GM23338 (cell line): ENCODE results near the gene CIART. TPM values are rescaled to one million over a fixed set of nuclear protein-coding genes. Genes with fewer than 3 reads are reported as not detected.

ENCODE experiments used
- ATAC-seq: fragments of 200-7000 bp; cut with Tn5 transposase; 3 replicates; pipeline ENCODE4 v1.9.1; 2020
- DNase-seq: peaks from one replicate; pipeline ENCODE4 v3.0.0-alpha.2; 2015; ENCODE audit warnings: low spot score
- H2AFZ ChIP-seq: fragments of 200-600 bp; sonication (generic); 2 replicates; pipeline ENCODE4 v1.8.0; 2016; ENCODE audit warnings: antibody characterized with exemption, mild to moderate bottlenecking, moderate library complexity
- H3F3A ChIP-seq: fragments of 200-600 bp; sonication (generic); replicated peaks from 2 replicates; pipeline ENCODE4 v1.8.0; 2017; ENCODE audit warnings: antibody characterized with exemption, mixed run types, low read depth
- H3K27ac ChIP-seq: fragments of 200-600 bp; sonication (generic); 2 replicates; pipeline ENCODE4 v1.6.1; 2016; ENCODE audit warnings: low read depth
- H3K27me3 ChIP-seq: fragments of 200-600 bp; sonication (generic); 2 replicates; pipeline ENCODE4 v1.8.0; 2016; ENCODE audit warnings: mild to moderate bottlenecking, mixed run types, moderate library complexity; ENCODE audit not compliant: insufficient read depth
- H3K36me3 ChIP-seq: fragments of 200-600 bp; sonication (generic); 2 replicates; pipeline ENCODE4 v1.8.0; 2016; ENCODE audit warnings: mild to moderate bottlenecking; ENCODE audit not compliant: insufficient read depth
- H3K4me1 ChIP-seq: fragments of 200-600 bp; sonication (generic); 2 replicates; pipeline ENCODE4 v1.8.0; 2016; ENCODE audit warnings: mild to moderate bottlenecking, moderate library complexity; ENCODE audit not compliant: insufficient read depth
- H3K4me2 ChIP-seq: fragments of 200-600 bp; sonication (generic); 2 replicates; pipeline ENCODE4 v1.7.1; 2017; ENCODE audit warnings: mixed run types
- H3K4me3 ChIP-seq: fragments of 200-600 bp; sonication (generic); 2 replicates; pipeline ENCODE4 v1.6.1; 2016; ENCODE audit warnings: mixed run types
- H3K79me2 ChIP-seq: fragments of 200-600 bp; sonication (generic); replicated peaks from 2 replicates; pipeline ENCODE4 v1.8.0; 2017; ENCODE audit warnings: mild to moderate bottlenecking; ENCODE audit not compliant: insufficient read depth
- H3K9me2 ChIP-seq: fragments of 200-600 bp; sonication (generic); 2 replicates; pipeline ENCODE4 v1.8.0; 2017; ENCODE audit not compliant: insufficient read depth
- H4K20me1 ChIP-seq: fragments of 200-600 bp; sonication (generic); replicated peaks from 2 replicates; pipeline ENCODE4 v1.8.0; 2017; ENCODE audit warnings: mild to moderate bottlenecking; ENCODE audit not compliant: insufficient read depth
- H3K27ac Mint-ChIP-seq: 2 replicates; pipeline ENCODE4 v1.8.0; 2020; ENCODE audit warnings: inconsistent platforms, mild to moderate bottlenecking, moderate library complexity, mixed read lengths
- H3K27me3 Mint-ChIP-seq: 3 replicates; pipeline ENCODE4 v1.8.0; 2022; ENCODE audit warnings: low read depth, mild to moderate bottlenecking, moderate library complexity, mixed read lengths, inconsistent platforms; ENCODE audit not compliant: insufficient read depth, poor library complexity
- H3K36me3 Mint-ChIP-seq: 3 replicates; pipeline ENCODE4 v1.8.0; 2021; ENCODE audit warnings: low read depth, mild to moderate bottlenecking, inconsistent platforms, moderate library complexity, mixed read lengths
- H3K4me1 Mint-ChIP-seq: 3 replicates; pipeline ENCODE4 v1.8.0; 2020; ENCODE audit warnings: mild to moderate bottlenecking, inconsistent platforms, mixed read lengths
- H3K4me3 Mint-ChIP-seq: 3 replicates; pipeline ENCODE4 v1.8.0; 2021; ENCODE audit warnings: moderate library complexity, mild to moderate bottlenecking, inconsistent platforms, mixed read lengths
- H3K9me3 Mint-ChIP-seq: 3 replicates; pipeline ENCODE4 v1.8.0; 2020; ENCODE audit warnings: moderate library complexity, mild to moderate bottlenecking, inconsistent platforms, mixed read lengths
- CREB1 ChIP-seq: fragments of 250-450 bp; sonication (Bioruptor Pico); IDR thresholded peaks from 2 replicates; pipeline ENCODE4 v1.5.0; 2020; ENCODE audit warnings: low read depth, mild to moderate bottlenecking, moderate library complexity
- EZH2 ChIP-seq: fragments of 200-600 bp; sonication (generic); IDR thresholded peaks from one replicate; pipeline ENCODE4 v1.8.0; 2017; ENCODE audit warnings: antibody characterized with exemption, mild to moderate bottlenecking, low read depth; ENCODE audit not compliant: unreplicated experiment
- EZH2phosphoT487 ChIP-seq: fragments of 200-600 bp; sonication (generic); IDR thresholded peaks from one replicate; pipeline ENCODE4 v1.8.1; 2018; ENCODE audit warnings: antibody characterized with exemption; ENCODE audit not compliant: unreplicated experiment
- JUNB ChIP-seq: IDR thresholded peaks from one replicate; pipeline ENCODE4 v1.6.1; 2016; ENCODE audit warnings: antibody characterized with exemption; ENCODE audit not compliant: unreplicated experiment
- NANOG ChIP-seq: IDR thresholded peaks from 2 replicates; pipeline ENCODE4 v1.6.1; 2016; ENCODE audit warnings: antibody characterized with exemption, borderline replicate concordance
- POLR2AphosphoS5 ChIP-seq: IDR thresholded peaks from 2 replicates; pipeline ENCODE4 v1.6.1; 2016; ENCODE audit warnings: antibody characterized with exemption, low read depth
- STAT1 ChIP-seq: IDR thresholded peaks from one replicate; pipeline ENCODE4 v1.6.1; 2016; ENCODE audit warnings: antibody characterized with exemption; ENCODE audit not compliant: unreplicated experiment
- ZNF114 ChIP-seq: fragments of 250-450 bp; sonication (Bioruptor Pico); IDR thresholded peaks from 2 replicates; pipeline ENCODE4 v1.5.0; 2020; ENCODE audit warnings: mild to moderate bottlenecking, moderate library complexity
- ZNF331 ChIP-seq: fragments of 250-450 bp; sonication (Bioruptor Pico); IDR thresholded peaks from 2 replicates; pipeline ENCODE4 v1.5.0; 2020; ENCODE audit warnings: low read depth, mild to moderate bottlenecking, moderate library complexity
- polyA plus RNA-seq: library from polyadenylated mRNA; unstranded; fragments of >200 nt; fragmentation: Nextera tagmentation; extraction: Ambion mirVana; gene quantifications from 2 replicates; pipeline ENCODE4 v1.2.1, GENCODE V29; 2016
- total RNA-seq: library from RNA; depleted of rRNA; stranded (reverse); fragments of >200 nt; shearing (Covaris generic); gene quantifications from 2 replicates; pipeline ENCODE4 v1.2.3, GENCODE V29; 2014
- TF ChIP-seq, protein P1 (sequence below): IDR thresholded peaks from one replicate; pipeline ENCODE4 v1.6.1; 2018; ENCODE audit warnings: antibody characterized with exemption; ENCODE audit not compliant: unreplicated experiment
- TF ChIP-seq, protein P2 (sequence below), 2 experiments: fragments of 200-600 bp in 1 of 2; sonication (generic) in 1 of 2; conservative IDR thresholded peaks; 2 replicates each; pipeline versions ENCODE4 v1.5.1 to v1.6.1; 2016 to 2017; ENCODE audit warnings: antibody characterized with exemption in 2 of 2, low read depth in 2 of 2, mild to moderate bottlenecking in 2 of 2, moderate library complexity in 1 of 2
- TF ChIP-seq, protein P3 (sequence below): fragments of 250-450 bp; sonication (Bioruptor Pico); IDR thresholded peaks from 2 replicates; pipeline ENCODE4 v1.5.0; 2020; ENCODE audit warnings: mild to moderate bottlenecking, moderate library complexity
- TF ChIP-seq, protein P4 (sequence below): IDR thresholded peaks from 2 replicates; pipeline ENCODE4 v1.6.1; 2016; ENCODE audit warnings: antibody characterized with exemption

The CIART gene
- total and polyA plus RNA-seq, 2 experiments from 2014 or later, result 9.3 to 16.4 TPM

DNA sequence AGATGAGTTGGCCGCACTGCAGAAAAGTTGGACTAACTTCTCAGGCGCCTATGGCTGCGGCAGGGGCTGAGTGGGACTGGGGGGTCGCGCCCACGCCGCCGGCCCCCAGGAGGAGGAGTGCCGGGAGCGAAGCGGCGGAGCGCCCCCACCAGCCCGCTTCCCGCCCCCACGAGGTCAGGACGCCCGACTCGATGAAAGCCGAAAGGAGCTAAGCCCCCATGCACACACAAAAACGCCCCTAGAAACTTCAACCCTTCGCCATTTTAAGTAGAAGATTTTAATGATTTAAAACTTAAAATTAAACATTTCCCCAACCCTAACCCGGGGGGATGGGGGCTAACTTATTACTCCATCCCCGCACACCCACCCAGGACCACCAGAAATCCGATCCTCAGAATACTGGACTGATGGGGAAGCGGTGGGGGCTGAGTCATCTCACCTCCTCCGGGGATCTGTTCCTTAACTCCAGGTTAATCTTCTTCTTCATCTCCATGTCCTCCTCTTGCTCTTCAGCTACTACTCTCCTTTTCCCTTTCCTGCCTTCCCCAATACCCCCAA lies 47.0 kb upstream of the CIART start:
- no peaks in the 10 kb centered on the region; the same call in 2 of the 3 replicates for H3K9me3 Mint-ChIP-seq
- ATAC-seq, result peak; percentile 1; the same call in 1 of the 3 replicates
- no peak overlapping the region for H3K27ac Mint-ChIP-seq
- peaks cover 14% of the 10 kb centered on the region; the same call in 2 of the 3 replicates for H3K36me3 Mint-ChIP-seq
- H2AFZ ChIP-seq, result no peak overlapping the region
- peaks cover 15% of the 10 kb centered on the region for H3K4me1 ChIP-seq
- H4K20me1 ChIP-seq, result peaks cover 12% of the 10 kb centered on the region; the same call in 1 of the 2 replicates
- peak overlapping the region; percentile 76 for H3K27ac ChIP-seq
- H3K4me3 Mint-ChIP-seq, result no peak overlapping the region
- peak overlapping the region; percentile 71 for H3K4me3 ChIP-seq
- H3K4me1 Mint-ChIP-seq, result peaks cover 17% of the 10 kb centered on the region
- peaks cover 54% of the 10 kb centered on the region for H3K79me2 ChIP-seq
- H3K27me3 Mint-ChIP-seq, result peaks cover 7% of the 10 kb centered on the region
- TF ChIP-seq EZH2 (no peak), ZNF331 (CRISPR knock-in tag) (no peak), ZNF114 (CRISPR knock-in tag) (no peak), POLR2AphosphoS5 (no peak), NANOG (no peak), STAT1 (no peak), CREB1 (CRISPR knock-in tag) (no peak), EZH2phosphoT487 (no peak), JUNB (no peak)
- TF ChIP-seq, protein P1, sequence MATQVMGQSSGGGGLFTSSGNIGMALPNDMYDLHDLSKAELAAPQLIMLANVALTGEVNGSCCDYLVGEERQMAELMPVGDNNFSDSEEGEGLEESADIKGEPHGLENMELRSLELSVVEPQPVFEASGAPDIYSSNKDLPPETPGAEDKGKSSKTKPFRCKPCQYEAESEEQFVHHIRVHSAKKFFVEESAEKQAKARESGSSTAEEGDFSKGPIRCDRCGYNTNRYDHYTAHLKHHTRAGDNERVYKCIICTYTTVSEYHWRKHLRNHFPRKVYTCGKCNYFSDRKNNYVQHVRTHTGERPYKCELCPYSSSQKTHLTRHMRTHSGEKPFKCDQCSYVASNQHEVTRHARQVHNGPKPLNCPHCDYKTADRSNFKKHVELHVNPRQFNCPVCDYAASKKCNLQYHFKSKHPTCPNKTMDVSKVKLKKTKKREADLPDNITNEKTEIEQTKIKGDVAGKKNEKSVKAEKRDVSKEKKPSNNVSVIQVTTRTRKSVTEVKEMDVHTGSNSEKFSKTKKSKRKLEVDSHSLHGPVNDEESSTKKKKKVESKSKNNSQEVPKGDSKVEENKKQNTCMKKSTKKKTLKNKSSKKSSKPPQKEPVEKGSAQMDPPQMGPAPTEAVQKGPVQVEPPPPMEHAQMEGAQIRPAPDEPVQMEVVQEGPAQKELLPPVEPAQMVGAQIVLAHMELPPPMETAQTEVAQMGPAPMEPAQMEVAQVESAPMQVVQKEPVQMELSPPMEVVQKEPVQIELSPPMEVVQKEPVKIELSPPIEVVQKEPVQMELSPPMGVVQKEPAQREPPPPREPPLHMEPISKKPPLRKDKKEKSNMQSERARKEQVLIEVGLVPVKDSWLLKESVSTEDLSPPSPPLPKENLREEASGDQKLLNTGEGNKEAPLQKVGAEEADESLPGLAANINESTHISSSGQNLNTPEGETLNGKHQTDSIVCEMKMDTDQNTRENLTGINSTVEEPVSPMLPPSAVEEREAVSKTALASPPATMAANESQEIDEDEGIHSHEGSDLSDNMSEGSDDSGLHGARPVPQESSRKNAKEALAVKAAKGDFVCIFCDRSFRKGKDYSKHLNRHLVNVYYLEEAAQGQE, result no peak
- TF ChIP-seq, protein P2, sequence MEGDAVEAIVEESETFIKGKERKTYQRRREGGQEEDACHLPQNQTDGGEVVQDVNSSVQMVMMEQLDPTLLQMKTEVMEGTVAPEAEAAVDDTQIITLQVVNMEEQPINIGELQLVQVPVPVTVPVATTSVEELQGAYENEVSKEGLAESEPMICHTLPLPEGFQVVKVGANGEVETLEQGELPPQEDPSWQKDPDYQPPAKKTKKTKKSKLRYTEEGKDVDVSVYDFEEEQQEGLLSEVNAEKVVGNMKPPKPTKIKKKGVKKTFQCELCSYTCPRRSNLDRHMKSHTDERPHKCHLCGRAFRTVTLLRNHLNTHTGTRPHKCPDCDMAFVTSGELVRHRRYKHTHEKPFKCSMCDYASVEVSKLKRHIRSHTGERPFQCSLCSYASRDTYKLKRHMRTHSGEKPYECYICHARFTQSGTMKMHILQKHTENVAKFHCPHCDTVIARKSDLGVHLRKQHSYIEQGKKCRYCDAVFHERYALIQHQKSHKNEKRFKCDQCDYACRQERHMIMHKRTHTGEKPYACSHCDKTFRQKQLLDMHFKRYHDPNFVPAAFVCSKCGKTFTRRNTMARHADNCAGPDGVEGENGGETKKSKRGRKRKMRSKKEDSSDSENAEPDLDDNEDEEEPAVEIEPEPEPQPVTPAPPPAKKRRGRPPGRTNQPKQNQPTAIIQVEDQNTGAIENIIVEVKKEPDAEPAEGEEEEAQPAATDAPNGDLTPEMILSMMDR (conservative IDR thresholded peaks at IDR 0.05; ENCODE audit: low read depth in 2 of 2), result no peak
- TF ChIP-seq, protein P3, sequence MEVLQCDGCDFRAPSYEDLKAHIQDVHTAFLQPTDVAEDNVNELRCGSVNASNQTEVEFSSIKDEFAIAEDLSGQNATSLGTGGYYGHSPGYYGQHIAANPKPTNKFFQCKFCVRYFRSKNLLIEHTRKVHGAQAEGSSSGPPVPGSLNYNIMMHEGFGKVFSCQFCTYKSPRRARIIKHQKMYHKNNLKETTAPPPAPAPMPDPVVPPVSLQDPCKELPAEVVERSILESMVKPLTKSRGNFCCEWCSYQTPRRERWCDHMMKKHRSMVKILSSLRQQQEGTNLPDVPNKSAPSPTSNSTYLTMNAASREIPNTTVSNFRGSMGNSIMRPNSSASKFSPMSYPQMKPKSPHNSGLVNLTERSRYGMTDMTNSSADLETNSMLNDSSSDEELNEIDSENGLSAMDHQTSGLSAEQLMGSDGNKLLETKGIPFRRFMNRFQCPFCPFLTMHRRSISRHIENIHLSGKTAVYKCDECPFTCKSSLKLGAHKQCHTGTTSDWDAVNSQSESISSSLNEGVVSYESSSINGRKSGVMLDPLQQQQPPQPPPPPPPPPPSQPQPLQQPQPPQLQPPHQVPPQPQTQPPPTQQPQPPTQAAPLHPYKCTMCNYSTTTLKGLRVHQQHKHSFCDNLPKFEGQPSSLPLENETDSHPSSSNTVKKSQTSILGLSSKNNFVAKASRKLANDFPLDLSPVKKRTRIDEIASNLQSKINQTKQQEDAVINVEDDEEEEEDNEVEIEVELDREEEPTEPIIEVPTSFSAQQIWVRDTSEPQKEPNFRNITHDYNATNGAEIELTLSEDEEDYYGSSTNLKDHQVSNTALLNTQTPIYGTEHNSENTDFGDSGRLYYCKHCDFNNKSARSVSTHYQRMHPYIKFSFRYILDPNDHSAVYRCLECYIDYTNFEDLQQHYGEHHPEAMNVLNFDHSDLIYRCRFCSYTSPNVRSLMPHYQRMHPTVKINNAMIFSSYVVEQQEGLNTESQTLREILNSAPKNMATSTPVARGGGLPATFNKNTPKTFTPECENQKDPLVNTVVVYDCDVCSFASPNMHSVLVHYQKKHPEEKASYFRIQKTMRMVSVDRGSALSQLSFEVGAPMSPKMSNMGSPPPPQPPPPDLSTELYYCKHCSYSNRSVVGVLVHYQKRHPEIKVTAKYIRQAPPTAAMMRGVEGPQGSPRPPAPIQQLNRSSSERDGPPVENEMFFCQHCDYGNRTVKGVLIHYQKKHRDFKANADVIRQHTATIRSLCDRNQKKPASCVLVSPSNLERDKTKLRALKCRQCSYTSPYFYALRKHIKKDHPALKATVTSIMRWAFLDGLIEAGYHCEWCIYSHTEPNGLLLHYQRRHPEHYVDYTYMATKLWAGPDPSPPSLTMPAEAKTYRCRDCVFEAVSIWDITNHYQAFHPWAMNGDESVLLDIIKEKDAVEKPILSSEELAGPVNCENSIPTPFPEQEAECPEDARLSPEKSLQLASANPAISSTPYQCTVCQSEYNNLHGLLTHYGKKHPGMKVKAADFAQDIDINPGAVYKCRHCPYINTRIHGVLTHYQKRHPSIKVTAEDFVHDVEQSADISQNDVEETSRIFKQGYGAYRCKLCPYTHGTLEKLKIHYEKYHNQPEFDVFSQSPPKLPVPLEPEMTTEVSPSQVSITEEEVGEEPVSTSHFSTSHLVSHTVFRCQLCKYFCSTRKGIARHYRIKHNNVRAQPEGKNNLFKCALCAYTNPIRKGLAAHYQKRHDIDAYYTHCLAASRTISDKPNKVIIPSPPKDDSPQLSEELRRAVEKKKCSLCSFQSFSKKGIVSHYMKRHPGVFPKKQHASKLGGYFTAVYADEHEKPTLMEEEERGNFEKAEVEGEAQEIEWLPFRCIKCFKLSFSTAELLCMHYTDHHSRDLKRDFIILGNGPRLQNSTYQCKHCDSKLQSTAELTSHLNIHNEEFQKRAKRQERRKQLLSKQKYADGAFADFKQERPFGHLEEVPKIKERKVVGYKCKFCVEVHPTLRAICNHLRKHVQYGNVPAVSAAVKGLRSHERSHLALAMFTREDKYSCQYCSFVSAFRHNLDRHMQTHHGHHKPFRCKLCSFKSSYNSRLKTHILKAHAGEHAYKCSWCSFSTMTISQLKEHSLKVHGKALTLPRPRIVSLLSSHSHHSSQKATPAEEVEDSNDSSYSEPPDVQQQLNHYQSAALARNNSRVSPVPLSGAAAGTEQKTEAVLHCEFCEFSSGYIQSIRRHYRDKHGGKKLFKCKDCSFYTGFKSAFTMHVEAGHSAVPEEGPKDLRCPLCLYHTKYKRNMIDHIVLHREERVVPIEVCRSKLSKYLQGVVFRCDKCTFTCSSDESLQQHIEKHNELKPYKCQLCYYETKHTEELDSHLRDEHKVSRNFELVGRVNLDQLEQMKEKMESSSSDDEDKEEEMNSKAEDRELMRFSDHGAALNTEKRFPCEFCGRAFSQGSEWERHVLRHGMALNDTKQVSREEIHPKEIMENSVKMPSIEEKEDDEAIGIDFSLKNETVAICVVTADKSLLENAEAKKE, result no peak
- TF ChIP-seq, protein P4, sequence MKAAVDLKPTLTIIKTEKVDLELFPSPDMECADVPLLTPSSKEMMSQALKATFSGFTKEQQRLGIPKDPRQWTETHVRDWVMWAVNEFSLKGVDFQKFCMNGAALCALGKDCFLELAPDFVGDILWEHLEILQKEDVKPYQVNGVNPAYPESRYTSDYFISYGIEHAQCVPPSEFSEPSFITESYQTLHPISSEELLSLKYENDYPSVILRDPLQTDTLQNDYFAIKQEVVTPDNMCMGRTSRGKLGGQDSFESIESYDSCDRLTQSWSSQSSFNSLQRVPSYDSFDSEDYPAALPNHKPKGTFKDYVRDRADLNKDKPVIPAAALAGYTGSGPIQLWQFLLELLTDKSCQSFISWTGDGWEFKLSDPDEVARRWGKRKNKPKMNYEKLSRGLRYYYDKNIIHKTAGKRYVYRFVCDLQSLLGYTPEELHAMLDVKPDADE, result no peak
- 0 out of 2 replicates have a peak, but pooled peaks cover 3% of the 10 kb centered on the region for H3F3A ChIP-seq
- peaks cover 5% of the 10 kb centered on the region for H3K36me3 ChIP-seq
- peaks cover 7% of the 10 kb centered on the region; the same call in 1 of the 2 replicates for H3K9me2 ChIP-seq
- peak overlapping the region; percentile 80 for H3K4me2 ChIP-seq
- DNase-seq, result no peak
- no peaks in the 10 kb centered on the region for H3K27me3 ChIP-seq
